ENCODE results near the gene PTPRT.
A peak's percentile ranks its signal among the peaks of the same experiment; 100 is the strongest.

The PTPRT gene

GRCh38 chr20:42649748-42650147, 540.0 kb downstream of the PTPRT start:
- no peak overlapping the region for H3K4me3 Mint-ChIP-seq
- DNase-seq (ENCODE audit: low spot score in 2 of 2) (no peak), ATAC-seq (no peak)
- H3K27ac Mint-ChIP-seq: no peak overlapping the region
- H3K36me3 Mint-ChIP-seq: no peaks in the 10 kb centered on the region
- H3K9me3 Mint-ChIP-seq: peaks cover 9% of the 10 kb centered on the region
- no peaks in the 10 kb centered on the region for H3K4me1 Mint-ChIP-seq

GRCh38 chr20:42646250-42646649, 543.5 kb downstream of the PTPRT start:
- no peak overlapping the region for H3K27ac Mint-ChIP-seq
- H3K36me3 Mint-ChIP-seq: no peaks in the 10 kb centered on the region
- DNase-seq (ENCODE audit: low spot score in 2 of 2): no peak

GRCh38 chr20:42641886-42642285, 547.8 kb downstream of the PTPRT start:
- ATAC-seq (no peak), DNase-seq (ENCODE audit: low spot score in 2 of 2) (no peak)
- H3K9me3 Mint-ChIP-seq: no peaks in the 10 kb centered on the region
- H3K4me1 Mint-ChIP-seq: no peaks in the 10 kb centered on the region
- no peak overlapping the region for H3K4me3 Mint-ChIP-seq
- H3K27ac Mint-ChIP-seq: no peak overlapping the region
- no peaks in the 10 kb centered on the region for H3K36me3 Mint-ChIP-seq

More at GRCh38 chr20:42646250-42646649, 543.5 kb downstream of the PTPRT start:
- H3K4me1 Mint-ChIP-seq: no peaks in the 10 kb centered on the region
- ATAC-seq: no peak
- H3K4me3 Mint-ChIP-seq: no peak overlapping the region
- peaks cover 6% of the 10 kb centered on the region for H3K9me3 Mint-ChIP-seq

GRCh38 chr20:42639140-42639539, 550.6 kb downstream of the PTPRT start:
- Mint-ChIP-seq H3K4me3 (no peak overlapping the region), H3K9me3 (no peaks in the 10 kb centered on the region), H3K27ac (no peak overlapping the region), H3K36me3 (no peaks in the 10 kb centered on the region), H3K4me1 (no peaks in the 10 kb centered on the region)
- DNase-seq (ENCODE audit: low spot score in 2 of 2): no peak
- no peak for ATAC-seq

GRCh38 chr20:42635699-42636411, 553.9 kb downstream of the PTPRT start:
- Mint-ChIP-seq H3K4me3 (no peak overlapping the region), H3K9me3 (no peaks in the 10 kb centered on the region), H3K27ac (no peak overlapping the region), H3K4me1 (no peaks in the 10 kb centered on the region), H3K36me3 (no peaks in the 10 kb centered on the region)
- DNase-seq (ENCODE audit: low spot score in 2 of 2) (no peak), ATAC-seq (no peak)

GRCh38 chr20:42634156-42634555, 555.5 kb downstream of the PTPRT start:
- H3K36me3 Mint-ChIP-seq: no peaks in the 10 kb centered on the region
- H3K4me1 Mint-ChIP-seq: no peaks in the 10 kb centered on the region
- H3K4me3 Mint-ChIP-seq: no peak overlapping the region
- no peak overlapping the region for H3K27ac Mint-ChIP-seq
- no peaks in the 10 kb centered on the region for H3K9me3 Mint-ChIP-seq
- ATAC-seq (peak; percentile 32), DNase-seq (ENCODE audit: low spot score in 2 of 2) (no peak)

- no peaks in the 10 kb centered on the region for H3K4me1 Mint-ChIP-seq
- H3K27ac Mint-ChIP-seq: no peak overlapping the region
- no peak overlapping the region for H3K4me3 Mint-ChIP-seq
- DNase-seq (ENCODE audit: low spot score in 2 of 2): no peak
- H3K9me3 Mint-ChIP-seq: peaks cover 2% of the 10 kb centered on the region
- ATAC-seq: no peak
- no peaks in the 10 kb centered on the region for H3K36me3 Mint-ChIP-seq
Measured at GRCh38 chr20:42628683-42629082, 561.0 kb downstream of the PTPRT start.

- Mint-ChIP-seq H3K4me1 (no peaks in the 10 kb centered on the region), H3K36me3 (no peaks in the 10 kb centered on the region), H3K4me3 (no peak overlapping the region), H3K27ac (no peak overlapping the region), H3K9me3 (peaks cover 11% of the 10 kb centered on the region)
- no peak for DNase-seq (ENCODE audit: low spot score in 2 of 2)
- no peak for ATAC-seq
Measured at GRCh38 chr20:42613076-42613475, 576.6 kb downstream of the PTPRT start.

- H3K27ac Mint-ChIP-seq: no peak overlapping the region
- no peaks in the 10 kb centered on the region for H3K36me3 Mint-ChIP-seq
- ATAC-seq (no peak), DNase-seq (ENCODE audit: low spot score in 2 of 2) (no peak)
- H3K4me3 Mint-ChIP-seq: no peak overlapping the region
- H3K9me3 Mint-ChIP-seq: peaks cover 11% of the 10 kb centered on the region
- no peaks in the 10 kb centered on the region for H3K4me1 Mint-ChIP-seq
Measured at GRCh38 chr20:42611889-42612837, 577.5 kb downstream of the PTPRT start.

GRCh38 chr20:42611423-42611822, 578.3 kb downstream of the PTPRT start:
- no peak for DNase-seq (ENCODE audit: low spot score in 2 of 2)

GRCh38 chr20:42610070-42610469, 579.6 kb downstream of the PTPRT start:
- ATAC-seq (no peak), DNase-seq (ENCODE audit: low spot score in 2 of 2) (no peak)
- H3K4me1 Mint-ChIP-seq: no peaks in the 10 kb centered on the region
- H3K27ac Mint-ChIP-seq: no peak overlapping the region
- peaks cover 13% of the 10 kb centered on the region for H3K9me3 Mint-ChIP-seq
- no peak overlapping the region for H3K4me3 Mint-ChIP-seq
- no peaks in the 10 kb centered on the region for H3K36me3 Mint-ChIP-seq

More at GRCh38 chr20:42611423-42611822, 578.3 kb downstream of the PTPRT start:
- ATAC-seq: no peak
- H3K9me3 Mint-ChIP-seq: peaks cover 11% of the 10 kb centered on the region
- no peak overlapping the region for H3K27ac Mint-ChIP-seq
- H3K36me3 Mint-ChIP-seq: no peaks in the 10 kb centered on the region
- no peak overlapping the region for H3K4me3 Mint-ChIP-seq
- no peaks in the 10 kb centered on the region for H3K4me1 Mint-ChIP-seq

GRCh38 chr20:42609618-42610017, 580.1 kb downstream of the PTPRT start:
- Mint-ChIP-seq H3K36me3 (no peaks in the 10 kb centered on the region), H3K9me3 (peaks cover 12% of the 10 kb centered on the region), H3K27ac (no peak overlapping the region), H3K4me3 (no peak overlapping the region), H3K4me1 (no peaks in the 10 kb centered on the region)
- DNase-seq (ENCODE audit: low spot score in 2 of 2) (no peak), ATAC-seq (no peak)

- Mint-ChIP-seq H3K27ac (no peak overlapping the region), H3K9me3 (peaks cover 11% of the 10 kb centered on the region), H3K4me3 (no peak overlapping the region), H3K36me3 (no peaks in the 10 kb centered on the region), H3K4me1 (no peaks in the 10 kb centered on the region)
- no peak for ATAC-seq
- no peak for DNase-seq (ENCODE audit: low spot score in 2 of 2)
Measured at GRCh38 chr20:42604998-42605956, 584.4 kb downstream of the PTPRT start.

GRCh38 chr20:42603655-42604054, 586.1 kb downstream of the PTPRT start:
- no peak for DNase-seq (ENCODE audit: low spot score in 2 of 2)
- no peaks in the 10 kb centered on the region for H3K36me3 Mint-ChIP-seq
- H3K27ac Mint-ChIP-seq: no peak overlapping the region
- peaks cover 11% of the 10 kb centered on the region for H3K9me3 Mint-ChIP-seq
- no peak overlapping the region for H3K4me3 Mint-ChIP-seq
- ATAC-seq: no peak
- H3K4me1 Mint-ChIP-seq: no peaks in the 10 kb centered on the region

- no peaks in the 10 kb centered on the region for H3K36me3 Mint-ChIP-seq
- H3K9me3 Mint-ChIP-seq: peaks cover 12% of the 10 kb centered on the region
- no peak for ATAC-seq
- DNase-seq (ENCODE audit: low spot score in 2 of 2): no peak
- H3K4me1 Mint-ChIP-seq: no peaks in the 10 kb centered on the region
- no peak overlapping the region for H3K4me3 Mint-ChIP-seq
- H3K27ac Mint-ChIP-seq: no peak overlapping the region
Measured at GRCh38 chr20:42598581-42598980, 591.1 kb downstream of the PTPRT start.

All from stimulated activated effector memory CD8-positive, alpha-beta T cell treated with anti-CD3 and anti-CD28 coated beads, Interleukin-12 subunit alpha, Interleukin-12 subunit beta, amount 100 ng/mL, for 72 hours (primary cell).